HUES48 (cell line): ENCODE data around the gene KCTD10.

Source experiments
- H3K27ac ChIP-seq: one replicate; pipeline ENCODE4 v1.7.0; 2013; ENCODE audit warnings: low read depth, low read length, inconsistent platforms
- H3K27me3 ChIP-seq: 2 replicates; pipeline ENCODE4 v1.6.1; 2013; ENCODE audit warnings: mild to moderate bottlenecking, low read length; ENCODE audit not compliant: control insufficient read depth, insufficient read depth
- H3K36me3 ChIP-seq: 2 replicates; pipeline ENCODE4 v1.6.1; 2013; ENCODE audit warnings: low read length; ENCODE audit not compliant: control insufficient read depth, insufficient read depth
- H3K4me1 ChIP-seq: 2 replicates; pipeline ENCODE4 v1.6.1; 2013; ENCODE audit warnings: mild to moderate bottlenecking, low read length; ENCODE audit not compliant: control insufficient read depth, insufficient read depth
- H3K4me3 ChIP-seq: 2 replicates; pipeline ENCODE4 v1.5.1; 2013; ENCODE audit warnings: mild to moderate bottlenecking, low read depth, low read length
- H3K9ac ChIP-seq: 2 replicates; pipeline ENCODE4 v1.6.1; 2013; ENCODE audit warnings: mild to moderate bottlenecking, low read depth, low read length, moderate library complexity
- H3K9me3 ChIP-seq: 2 replicates; pipeline ENCODE4 v1.6.1; 2013; ENCODE audit warnings: low read length; ENCODE audit not compliant: control insufficient read depth, insufficient read depth

The KCTD10 gene

DNA sequence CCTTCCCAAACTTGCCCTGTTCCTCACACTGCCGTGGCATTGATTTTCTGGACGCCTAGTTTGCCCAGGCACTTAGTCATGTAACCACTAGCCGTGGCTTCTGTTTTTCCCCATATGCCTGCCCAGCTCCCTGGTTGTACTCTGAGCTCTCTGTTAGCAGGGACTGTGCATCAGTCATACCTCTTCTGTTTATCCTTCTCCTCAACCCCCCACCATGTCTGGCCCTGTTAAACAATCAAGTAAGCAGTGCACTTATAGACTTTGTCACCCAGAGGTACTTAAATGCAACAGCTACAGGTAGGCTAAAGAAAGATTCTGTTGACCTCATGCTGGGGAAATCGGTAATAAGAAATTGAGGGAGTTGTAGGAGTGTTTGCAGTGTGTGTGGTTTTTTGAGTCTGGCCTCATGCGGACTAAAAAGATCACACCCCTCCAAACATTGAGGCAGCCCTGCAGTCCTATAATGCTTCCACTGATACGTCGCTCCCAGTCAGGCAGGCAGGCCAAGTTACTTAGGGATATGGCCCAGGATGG, 17.3 kb upstream of the KCTD10 start:
- Histone ChIP-seq H3K9ac (no peak overlapping the region), H3K27ac (no peak overlapping the region), H3K36me3 (peaks cover 59% of the 10 kb centered on the region), H3K4me3 (no peak overlapping the region), H3K4me1 (no peaks in the 10 kb centered on the region), H3K27me3 (no peaks in the 10 kb centered on the region), H3K9me3 (no peaks in the 10 kb centered on the region)

DNA sequence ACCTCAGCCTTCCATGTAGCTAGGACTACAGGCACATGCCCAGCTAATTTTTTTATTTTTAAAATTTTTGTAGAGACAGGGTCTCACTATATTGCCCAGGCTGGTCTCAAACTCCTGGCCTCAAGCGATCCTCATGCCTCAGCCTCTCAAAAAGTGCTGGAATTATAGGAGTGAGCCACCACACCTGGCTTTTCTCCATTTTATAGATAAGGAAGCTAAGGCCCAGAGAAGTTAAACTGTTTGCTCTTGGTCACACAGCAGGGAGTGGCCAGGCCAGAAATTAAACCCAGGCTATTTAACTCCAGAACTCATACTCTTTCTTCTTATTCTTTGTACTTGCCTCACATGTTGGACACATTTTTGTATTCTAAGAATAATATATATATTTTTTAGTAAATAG, 16.8 kb upstream of the KCTD10 start:
- H3K9me3 ChIP-seq = no peaks in the 10 kb centered on the region
- H3K27me3 ChIP-seq = no peaks in the 10 kb centered on the region
- H3K4me3 ChIP-seq = no peak overlapping the region
- H3K27ac ChIP-seq = no peak overlapping the region
- peaks cover 59% of the 10 kb centered on the region for H3K36me3 ChIP-seq
- no peaks in the 10 kb centered on the region for H3K4me1 ChIP-seq
- no peak overlapping the region for H3K9ac ChIP-seq

- Histone ChIP-seq H3K27me3 (no peaks in the 10 kb centered on the region), H3K9ac (no peak overlapping the region), H3K27ac (no peak overlapping the region), H3K4me3 (no peak overlapping the region), H3K36me3 (peaks cover 60% of the 10 kb centered on the region), H3K4me1 (no peaks in the 10 kb centered on the region), H3K9me3 (no peaks in the 10 kb centered on the region)
Measured at GRCh38 chr12:109493090-109493489, 16.0 kb upstream of the KCTD10 start.

DNA sequence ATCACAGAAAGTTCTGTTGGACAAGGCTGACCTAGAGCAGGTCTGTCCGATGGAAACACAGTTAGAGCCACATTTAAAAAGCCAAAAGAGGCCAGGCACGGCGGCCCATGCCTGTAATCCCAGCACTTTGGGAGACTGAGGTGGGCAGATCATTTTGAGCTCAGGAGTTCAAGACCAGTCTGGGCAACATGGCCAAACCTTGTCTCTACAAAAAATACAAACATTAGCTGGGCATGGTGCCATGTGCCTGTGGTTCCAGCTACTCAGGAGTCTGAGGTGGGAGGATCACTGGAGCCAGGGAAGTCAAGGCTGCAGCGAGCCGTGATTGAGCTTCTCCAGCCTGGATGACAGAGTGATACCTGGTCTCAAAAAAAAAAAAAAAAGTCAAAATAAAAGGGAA, 15.3 kb upstream of the KCTD10 start:
- H3K27ac ChIP-seq = no peak overlapping the region
- no peaks in the 10 kb centered on the region for H3K9me3 ChIP-seq
- H3K27me3 ChIP-seq = no peaks in the 10 kb centered on the region
- H3K36me3 ChIP-seq = peaks cover 62% of the 10 kb centered on the region
- no peak overlapping the region for H3K4me3 ChIP-seq
- H3K4me1 ChIP-seq = no peaks in the 10 kb centered on the region
- no peak overlapping the region for H3K9ac ChIP-seq

DNA sequence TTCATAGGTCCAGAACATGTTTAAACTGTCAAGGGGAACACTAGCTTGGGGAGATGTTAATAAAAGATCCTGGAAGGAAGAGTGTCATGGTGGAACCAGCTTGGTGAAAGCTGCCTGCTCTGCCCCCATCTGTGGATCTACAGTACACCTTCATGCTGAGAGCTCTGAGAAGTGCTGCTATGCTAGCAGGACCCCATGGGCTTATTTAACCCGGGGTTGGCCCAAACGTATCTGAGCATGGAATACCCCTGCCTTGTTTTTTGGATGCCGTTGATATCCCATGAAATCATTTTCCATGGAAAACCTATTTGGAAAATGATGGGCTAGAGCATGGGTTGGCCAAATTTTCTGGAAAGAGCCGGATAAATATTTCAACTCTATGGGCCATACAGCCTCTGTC, 14.6 kb upstream of the KCTD10 start:
- peaks cover 69% of the 10 kb centered on the region for H3K36me3 ChIP-seq
- H3K4me1 ChIP-seq = no peaks in the 10 kb centered on the region
- no peaks in the 10 kb centered on the region for H3K9me3 ChIP-seq
- H3K27ac ChIP-seq = no peak overlapping the region
- H3K27me3 ChIP-seq = no peaks in the 10 kb centered on the region
- H3K9ac ChIP-seq = no peak overlapping the region
- H3K4me3 ChIP-seq = no peak overlapping the region

DNA sequence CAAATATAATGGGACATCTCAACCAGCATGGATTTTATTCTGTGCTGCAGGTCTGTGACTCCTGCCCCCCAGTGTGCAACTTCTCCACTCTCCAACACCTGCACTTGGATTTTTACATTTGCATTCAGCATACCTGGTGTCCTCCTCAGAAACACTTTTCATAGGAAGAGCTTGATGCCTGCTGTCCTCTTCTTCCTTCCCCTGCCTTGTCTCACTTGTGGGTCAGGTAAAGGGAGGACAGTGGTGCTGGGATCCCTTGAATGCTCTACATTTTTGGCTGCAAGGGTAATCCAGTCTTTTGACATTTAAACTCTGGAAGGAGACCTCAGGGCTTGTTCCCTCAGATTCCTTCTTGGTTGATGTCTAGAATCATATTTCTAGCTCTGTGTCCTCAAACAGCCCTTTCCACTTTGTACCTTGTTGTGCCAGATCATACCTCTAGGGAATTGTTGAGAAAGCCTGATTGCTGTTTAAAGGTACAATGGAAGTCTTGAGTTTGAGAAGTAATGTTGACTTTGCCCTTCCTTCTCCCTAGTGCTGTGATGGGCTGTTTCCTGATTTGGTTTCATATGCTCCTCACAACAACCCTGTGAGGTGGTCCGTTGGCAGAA, 13.0 kb upstream of the KCTD10 start:
- no peak overlapping the region for H3K27ac ChIP-seq
- H3K4me1 ChIP-seq = no peaks in the 10 kb centered on the region
- peaks cover 83% of the 10 kb centered on the region for H3K36me3 ChIP-seq
- H3K4me3 ChIP-seq = no peak overlapping the region
- no peak overlapping the region for H3K9ac ChIP-seq
- no peaks in the 10 kb centered on the region for H3K27me3 ChIP-seq
- H3K9me3 ChIP-seq = no peaks in the 10 kb centered on the region

- H3K4me3 ChIP-seq = no peak overlapping the region
- H3K9me3 ChIP-seq = no peaks in the 10 kb centered on the region
- H3K36me3 ChIP-seq = peaks cover 88% of the 10 kb centered on the region
- H3K27ac ChIP-seq = no peak overlapping the region
- H3K4me1 ChIP-seq = no peaks in the 10 kb centered on the region
- no peaks in the 10 kb centered on the region for H3K27me3 ChIP-seq
- no peak overlapping the region for H3K9ac ChIP-seq
Measured at GRCh38 chr12:109489016-109489954, 12.2 kb upstream of the KCTD10 start.

DNA sequence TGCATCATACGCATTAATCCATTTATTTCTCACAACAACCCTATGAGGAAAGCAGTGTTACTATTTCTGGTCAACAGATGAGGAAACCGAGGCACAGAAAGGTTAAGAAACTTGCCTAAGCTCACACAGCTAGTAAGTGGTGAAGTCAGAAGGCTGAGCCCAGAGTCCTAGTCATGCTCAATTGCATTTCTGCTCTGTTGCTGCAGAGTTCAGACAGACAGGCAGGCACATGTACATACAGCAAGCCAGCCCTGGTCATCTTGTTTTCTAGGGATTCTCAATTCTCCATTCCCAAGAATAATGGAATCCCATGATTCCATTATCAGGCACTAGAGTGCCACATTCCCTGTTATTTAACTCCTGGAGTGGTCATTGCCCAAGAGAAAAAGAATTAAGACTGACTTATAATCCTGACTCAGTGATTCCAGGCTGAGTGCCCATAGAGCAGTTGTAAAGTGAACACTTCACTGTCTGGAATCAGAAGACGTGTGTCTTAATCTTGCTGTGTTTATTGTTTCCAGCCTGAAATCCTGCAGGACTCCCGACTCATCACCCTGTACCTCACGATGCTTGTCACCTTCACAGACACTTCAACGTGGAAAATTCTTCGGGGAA, 11.1 kb upstream of the KCTD10 start:
- H3K27me3 ChIP-seq = no peaks in the 10 kb centered on the region
- no peak overlapping the region for H3K27ac ChIP-seq
- no peaks in the 10 kb centered on the region for H3K9me3 ChIP-seq
- H3K4me3 ChIP-seq = no peak overlapping the region
- H3K9ac ChIP-seq = no peak overlapping the region
- H3K4me1 ChIP-seq = no peaks in the 10 kb centered on the region
- H3K36me3 ChIP-seq = peaks cover 95% of the 10 kb centered on the region

GRCh38 chr12:109487181-109488050, 10.3 kb upstream of the KCTD10 start:
- Histone ChIP-seq H3K9me3 (no peaks in the 10 kb centered on the region), H3K27ac (no peak overlapping the region), H3K36me3 (peaks cover 90% of the 10 kb centered on the region)

DNA sequence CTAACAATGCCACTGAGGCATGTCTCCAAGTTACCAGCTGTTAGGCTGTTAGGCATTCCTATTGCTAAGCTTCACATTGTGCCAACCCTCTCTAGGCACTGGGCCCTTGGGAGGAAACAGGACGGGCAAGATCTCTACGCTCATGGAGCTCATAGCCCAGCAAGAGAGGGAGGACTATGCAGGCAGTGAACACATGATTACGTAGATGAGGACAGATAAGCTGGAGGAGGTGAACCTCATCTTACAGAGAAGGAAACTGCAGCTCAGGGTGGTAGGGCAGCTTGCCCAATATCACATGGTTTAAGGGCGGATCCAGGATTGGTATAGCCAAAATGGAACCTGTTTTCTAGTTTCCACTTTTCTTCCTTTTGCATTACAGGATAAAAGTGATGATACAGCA, 8.1 kb upstream of the KCTD10 start:
- Histone ChIP-seq H3K4me3 (no peak overlapping the region), H3K9ac (no peak overlapping the region), H3K27me3 (no peaks in the 10 kb centered on the region), H3K9me3 (no peaks in the 10 kb centered on the region), H3K4me1 (no peaks in the 10 kb centered on the region), H3K27ac (no peak overlapping the region), H3K36me3 (peaks cover 71% of the 10 kb centered on the region)

More at GRCh38 chr12:109487181-109488050, 10.3 kb upstream of the KCTD10 start:
- H3K4me1 ChIP-seq = no peaks in the 10 kb centered on the region
- no peak overlapping the region for H3K4me3 ChIP-seq
- H3K27me3 ChIP-seq = no peaks in the 10 kb centered on the region
- no peak overlapping the region for H3K9ac ChIP-seq
